Osteoblast (primary cell): Measurements from ENCODE around the gene MBOAT7. TPM values are rescaled to one million over a fixed set of nuclear protein-coding genes. Genes with fewer than 3 reads are reported as not detected.

ENCODE experiments used
- DNase-seq: peaks from one replicate; pipeline ENCODE4 v3.0.0; 2011; ENCODE audit warnings: low spot score, mixed read lengths; ENCODE audit not compliant: insufficient read length; ENCODE audit errors: missing footprints
- H2AFZ ChIP-seq: 2 replicates; pipeline ENCODE4 v1.6.0; 2011; ENCODE audit warnings: mild to moderate bottlenecking, low read length
- H3K27ac ChIP-seq: 2 replicates; pipeline ENCODE4 v1.5.1; 2011; ENCODE audit warnings: mild to moderate bottlenecking, low read depth, low read length, moderate library complexity
- H3K27me3 ChIP-seq: 2 replicates; pipeline ENCODE4 v1.6.0; 2012; ENCODE audit warnings: mild to moderate bottlenecking, control low read depth, inconsistent platforms, low read length, moderate library complexity; ENCODE audit not compliant: insufficient read depth
- H3K36me3 ChIP-seq: 2 replicates; pipeline ENCODE4 v1.5.1; 2011; ENCODE audit warnings: mild to moderate bottlenecking, low read length, control low read depth, moderate library complexity; ENCODE audit not compliant: insufficient read depth
- H3K4me1 ChIP-seq: 2 replicates; pipeline ENCODE4 v1.5.1; 2011; ENCODE audit warnings: mild to moderate bottlenecking, low read length, control low read depth, moderate library complexity; ENCODE audit not compliant: insufficient read depth
- H3K4me2 ChIP-seq: 2 replicates; pipeline ENCODE4 v1.6.0; 2011; ENCODE audit warnings: mild to moderate bottlenecking, low read length; ENCODE audit not compliant: insufficient read depth
- H3K4me3 ChIP-seq: fragments of 200-600 bp; sonication (generic); 3 replicates; pipeline ENCODE4 v1.5.1; 2012; ENCODE audit warnings: mild to moderate bottlenecking, low read length, inconsistent platforms; ENCODE audit not compliant: insufficient read depth
- H3K79me2 ChIP-seq: 2 replicates; pipeline ENCODE4 v1.6.0; 2012; ENCODE audit warnings: mild to moderate bottlenecking, low read length, control low read depth, inconsistent platforms; ENCODE audit not compliant: insufficient read depth
- H3K9me3 ChIP-seq: 2 replicates; pipeline ENCODE4 v1.5.1; 2011; ENCODE audit warnings: low read depth, low read length, control low read depth
- H4K20me1 ChIP-seq: 2 replicates; pipeline ENCODE4 v1.6.0; 2012; ENCODE audit warnings: mild to moderate bottlenecking, low read length, control low read depth; ENCODE audit not compliant: insufficient read depth
- total RNA-seq: library from RNA; depleted of rRNA; stranded (reverse); fragments of >200 nt; gene quantifications from 2 replicates; pipeline ENCODE4 v1.2.3, GENCODE V29; 2012
- TF ChIP-seq, protein P1 (sequence below): IDR thresholded peaks from 2 replicates; pipeline ENCODE4 v1.5.1; 2011; ENCODE audit warnings: mild to moderate bottlenecking, low read depth, low read length, moderate library complexity; ENCODE audit errors: extremely low read depth

Gene MBOAT7
- total RNA-seq, 1 donor, result 26.1 TPM

- Histone ChIP-seq H3K79me2 (peaks cover 13% of the 10 kb centered on the region), H3K4me2 (peak overlapping the region; percentile 48), H3K9me3 (no peaks in the 10 kb centered on the region), H4K20me1 (no peaks in the 10 kb centered on the region), H3K4me1 (peaks cover 21% of the 10 kb centered on the region), H3K36me3 (peaks cover 4% of the 10 kb centered on the region), H2AFZ (no peak overlapping the region), H3K4me3 (no peak overlapping the region), H3K27ac (no peak overlapping the region), H3K27me3 (peaks cover 6% of the 10 kb centered on the region)
- TF ChIP-seq, protein P1, sequence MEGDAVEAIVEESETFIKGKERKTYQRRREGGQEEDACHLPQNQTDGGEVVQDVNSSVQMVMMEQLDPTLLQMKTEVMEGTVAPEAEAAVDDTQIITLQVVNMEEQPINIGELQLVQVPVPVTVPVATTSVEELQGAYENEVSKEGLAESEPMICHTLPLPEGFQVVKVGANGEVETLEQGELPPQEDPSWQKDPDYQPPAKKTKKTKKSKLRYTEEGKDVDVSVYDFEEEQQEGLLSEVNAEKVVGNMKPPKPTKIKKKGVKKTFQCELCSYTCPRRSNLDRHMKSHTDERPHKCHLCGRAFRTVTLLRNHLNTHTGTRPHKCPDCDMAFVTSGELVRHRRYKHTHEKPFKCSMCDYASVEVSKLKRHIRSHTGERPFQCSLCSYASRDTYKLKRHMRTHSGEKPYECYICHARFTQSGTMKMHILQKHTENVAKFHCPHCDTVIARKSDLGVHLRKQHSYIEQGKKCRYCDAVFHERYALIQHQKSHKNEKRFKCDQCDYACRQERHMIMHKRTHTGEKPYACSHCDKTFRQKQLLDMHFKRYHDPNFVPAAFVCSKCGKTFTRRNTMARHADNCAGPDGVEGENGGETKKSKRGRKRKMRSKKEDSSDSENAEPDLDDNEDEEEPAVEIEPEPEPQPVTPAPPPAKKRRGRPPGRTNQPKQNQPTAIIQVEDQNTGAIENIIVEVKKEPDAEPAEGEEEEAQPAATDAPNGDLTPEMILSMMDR, result no peak
- DNase-seq, result no peak
These were observed 26.5 kb downstream of the MBOAT7 start for GRCh38 chr19:54162884-54163283.

- no peaks in the 10 kb centered on the region for H4K20me1 ChIP-seq
- H3K4me3 ChIP-seq, result peak overlapping the region; percentile 64
- no peaks in the 10 kb centered on the region for H3K9me3 ChIP-seq
- H3K27ac ChIP-seq, result no peak overlapping the region
- H3K4me2 ChIP-seq, result peak overlapping the region; percentile 48
- peak overlapping the region; percentile 62 for H2AFZ ChIP-seq
- H3K36me3 ChIP-seq, result peaks cover 8% of the 10 kb centered on the region
- H3K79me2 ChIP-seq, result peaks cover 13% of the 10 kb centered on the region
- H3K4me1 ChIP-seq, result peaks cover 21% of the 10 kb centered on the region
- peak; percentile 96 for DNase-seq
- TF ChIP-seq, protein P1, result no peak
- peaks cover 6% of the 10 kb centered on the region for H3K27me3 ChIP-seq
These were observed 27.1 kb downstream of the MBOAT7 start for GRCh38 chr19:54162241-54162805.

GRCh38 chr19:54160854-54161253 lies 28.5 kb downstream of the MBOAT7 start:
- TF ChIP-seq, protein P1, result no peak

DNA sequence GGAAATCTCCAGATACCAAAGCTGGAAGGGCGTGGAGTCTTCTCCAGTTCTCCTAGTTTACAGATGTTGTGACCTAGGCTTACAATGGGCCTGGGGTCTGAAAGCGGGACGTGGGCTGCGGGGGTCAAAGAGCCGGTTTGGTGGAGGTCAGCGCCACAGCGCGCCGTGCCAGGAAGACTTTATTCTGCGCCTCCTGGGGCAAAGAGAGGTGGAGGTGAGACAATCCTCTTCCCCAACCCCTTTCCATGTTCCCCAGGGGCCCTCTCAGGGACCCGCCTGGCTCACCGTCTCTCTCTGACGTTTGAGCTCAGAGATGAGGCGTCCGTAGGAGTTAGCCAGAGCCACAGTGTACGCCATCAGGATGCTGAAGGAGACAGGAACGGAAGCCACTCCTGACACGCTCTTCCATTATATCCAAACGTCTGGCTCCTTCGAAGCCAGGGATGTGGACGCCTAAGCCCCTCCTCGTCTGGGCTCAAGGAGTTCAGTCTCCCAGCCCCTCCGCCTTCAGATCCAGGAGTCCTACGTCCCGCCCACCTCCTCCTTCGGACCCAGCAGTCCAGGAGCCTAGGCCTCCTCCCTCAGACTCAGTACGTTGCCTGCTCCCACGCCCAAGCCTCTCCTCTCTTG lies 29.1 kb downstream of the MBOAT7 start:
- peak overlapping the region; percentile 94 for H3K27ac ChIP-seq
- H3K4me3 ChIP-seq, result peak overlapping the region; percentile 98
- H2AFZ ChIP-seq, result peak overlapping the region; percentile 95
- peak overlapping the region; percentile 99 for H3K4me2 ChIP-seq
- no peaks in the 10 kb centered on the region for H4K20me1 ChIP-seq
- TF ChIP-seq, protein P1, result no peak
- H3K79me2 ChIP-seq, result peaks cover 13% of the 10 kb centered on the region
- H3K27me3 ChIP-seq, result peaks cover 5% of the 10 kb centered on the region
- peaks cover 21% of the 10 kb centered on the region for H3K4me1 ChIP-seq
- no peaks in the 10 kb centered on the region for H3K9me3 ChIP-seq
- peaks cover 28% of the 10 kb centered on the region for H3K36me3 ChIP-seq
- no peak for DNase-seq

More at GRCh38 chr19:54160854-54161253, 28.5 kb downstream of the MBOAT7 start:
- Histone ChIP-seq H3K4me2 (peak overlapping the region; percentile 99), H3K9me3 (no peaks in the 10 kb centered on the region), H2AFZ (peak overlapping the region; percentile 95), H3K27me3 (peaks cover 6% of the 10 kb centered on the region), H3K27ac (peak overlapping the region; percentile 94), H3K4me3 (peak overlapping the region; percentile 98), H3K36me3 (peaks cover 22% of the 10 kb centered on the region), H3K4me1 (peaks cover 21% of the 10 kb centered on the region), H4K20me1 (no peaks in the 10 kb centered on the region), H3K79me2 (peaks cover 13% of the 10 kb centered on the region)
- no peak for DNase-seq
